Measurements from ENCODE around the gene ASCL5. TPM values are rescaled to one million over a fixed set of nuclear protein-coding genes. Genes with fewer than 3 reads are reported as not detected.

Gene ASCL5
- total and polyA plus RNA-seq, 10 of the 15 experiments (the other 5 are each of a cell fraction or from before 2014, with no cell fraction given), result 0.04 TPM; not detected in 9

GRCh38 chr1:201138311-201138840 lies 11.4 kb upstream of the ASCL5 start:
- no peak for ATAC-seq
- CTCF ChIA-PET, result interaction anchor here (1.1 to 2.4 kb wide), 3 partner anchors 11 to 19 kb away, joined by 4 to 8 read pairs (median 7); partner anchors contain the start of gene TMEM9
- H4K20me1 ChIP-seq (ENCODE audit: control insufficient read depth, insufficient read depth), result no peaks in the 10 kb centered on the region; the same call in 1 of the 2 replicates
- 77% methylated on average over 6 of the region's 6 CpGs for WGBS (ENCODE audit: insufficient coverage, insufficient replicate concordance, low lambda C conversion rate, missing lambda C conversion rate)
- no peak for DNase-seq (ENCODE audit: low read depth, low spot score)
- TF ChIP-seq TBL1XR1 (IDR thresholded peaks at IDR 0.05; ENCODE audit: low read depth, low read length) (no peak), MEF2A (IDR thresholded peaks at IDR 0.05; ENCODE audit: insufficient read depth, low read depth, low read length) (no peak), SMC3 (IDR thresholded peaks at IDR 0.05; ENCODE audit: borderline replicate concordance, low read length) (no peak), RFX5 (IDR thresholded peaks at IDR 0.05; ENCODE audit: low read depth, low read length) (no peak), MXI1 (IDR thresholded peaks at IDR 0.05; ENCODE audit: low read depth, low read length) (no peak), CBX3 (IDR thresholded peaks at IDR 0.05; ENCODE audit: borderline replicate concordance, low read depth) (no peak), SUPT20H (IDR thresholded peaks at IDR 0.05; ENCODE audit: borderline replicate concordance, control insufficient read depth, low read depth, low read length) (no peak), ZNF274 (IDR thresholded peaks at IDR 0.05; ENCODE audit: insufficient read depth, insufficient read length) (no peak), ATF7 (IDR thresholded peaks at IDR 0.05; ENCODE audit: low read depth) (no peak), HDAC2 (IDR thresholded peaks at IDR 0.05) (no peak), TCF7 (IDR thresholded peaks at IDR 0.05; ENCODE audit: borderline replicate concordance) (no peak), FOXK2 (IDR thresholded peaks at IDR 0.05) (no peak), BACH1 (IDR thresholded peaks at IDR 0.05; ENCODE audit: borderline replicate concordance) (no peak), MYB (IDR thresholded peaks at IDR 0.05; ENCODE audit: borderline replicate concordance, low read depth, low read length) (no peak), SUZ12 (IDR thresholded peaks at IDR 0.05; ENCODE audit: unreplicated experiment) (no peak), SMARCA5 (IDR thresholded peaks at IDR 0.05) (no peak)
- TF ChIP-seq, protein P1, sequence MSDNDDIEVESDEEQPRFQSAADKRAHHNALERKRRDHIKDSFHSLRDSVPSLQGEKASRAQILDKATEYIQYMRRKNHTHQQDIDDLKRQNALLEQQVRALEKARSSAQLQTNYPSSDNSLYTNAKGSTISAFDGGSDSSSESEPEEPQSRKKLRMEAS (IDR thresholded peaks at IDR 0.05; ENCODE audit: low read depth, low read length), result no peak
- no peak overlapping the region for H3K27ac ChIP-seq (ENCODE audit: control insufficient read depth, insufficient read depth)
- H3K4me3 ChIP-seq, result no peak overlapping the region
- BruUV-seq (replicated peaks), result no TSS peak
- RAD21 ChIA-PET (ENCODE audit: unreplicated experiment), result no interaction called here
- H3K9me3 ChIP-seq (replicated peaks; ENCODE audit: control insufficient read depth, insufficient read depth, low read length), result no peaks in the 10 kb centered on the region
- no peak overlapping the region for H2AFZ ChIP-seq (ENCODE audit: control insufficient read depth, low read depth, low read length)
- H3K9ac ChIP-seq (ENCODE audit: control insufficient read depth, insufficient read depth, low read length), result no peak overlapping the region
- H3K4me1 ChIP-seq (ENCODE audit: control insufficient read depth, insufficient read depth, low read length), result no peaks in the 10 kb centered on the region
- no peaks in the 10 kb centered on the region for H3K79me2 ChIP-seq (ENCODE audit: control insufficient read depth, insufficient read depth, low read length)
- H3K4me2 ChIP-seq (ENCODE audit: control insufficient read depth, insufficient read depth), result no peak overlapping the region
- POLR2A ChIA-PET, result no interaction called here
- in situ Hi-C loops (cut with MboI) (no loop called here), intact Hi-C loops (cut with micrococcal nuclease; ENCODE audit: unreplicated experiment) (no loop called here)
- no peak for FAIRE-seq
- SMC1A ChIA-PET (ENCODE audit: uncharacterized antibody, unreplicated experiment), result no interaction called here
- H3K36me3 ChIP-seq (ENCODE audit: control insufficient read depth in 2 of 2, insufficient read depth in 2 of 2, low read length in 1 of 2), result peaks cover 1 to 6% of the 10 kb centered on the region in 2 experiments; a peak in 3 of 4 replicates
- H3K27me3 ChIP-seq (replicated peaks in 1 of 2; ENCODE audit: control insufficient read depth in 2 of 2, insufficient read depth in 2 of 2, low read length in 1 of 2), result no peaks in the 10 kb centered on the region
